Measurements from ENCODE around the gene NXN. TPM values are rescaled to one million over a fixed set of nuclear protein-coding genes. Genes with fewer than 3 reads are reported as not detected.

NXN gene
- polyA plus RNA-seq, 3 donors: not detected

DNA sequence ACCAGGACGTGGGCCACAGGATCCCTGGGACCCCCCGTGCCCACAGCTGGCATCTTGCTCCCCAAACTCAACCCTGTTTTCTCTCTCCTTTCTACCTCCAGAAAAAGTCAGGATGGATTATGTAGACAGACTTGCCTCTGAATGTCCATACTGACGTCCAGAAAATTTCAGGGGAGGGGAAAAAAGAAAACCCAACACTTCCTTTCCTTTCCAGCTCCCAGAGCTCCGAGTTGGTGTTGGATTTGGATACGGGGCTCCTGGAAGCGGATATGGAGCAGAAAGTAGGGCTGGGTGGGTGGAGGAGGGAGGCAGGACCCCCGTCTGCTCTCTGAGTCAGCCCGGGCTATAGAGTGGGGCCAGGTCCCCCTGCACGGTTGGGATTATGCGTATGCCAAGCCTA, 127.2 kb downstream of the NXN start:
- peaks cover 0 to 2% (median 0%) of the 10 kb centered on the region in 7 donors for H3K9me3 Mint-ChIP-seq
- no peaks in the 10 kb centered on the region for H3K4me1 Mint-ChIP-seq
- H3K27me3 ChIP-seq (ENCODE audit: control insufficient read depth in 2 of 2, insufficient read depth in 2 of 2, low read length in 2 of 2): peaks cover 2 to 11% of the 10 kb centered on the region in 2 donors
- peaks cover 18 to 37% (median 21%) of the 10 kb centered on the region in 3 donors for H3K27me3 Mint-ChIP-seq (ENCODE audit: low read depth in 3 of 3)
- WGBS (ENCODE audit: insufficient coverage): 87% methylated on average over 3 of the region's 10 CpGs
- H2AFZ ChIP-seq (ENCODE audit: insufficient read depth, low read depth, low read length, poor library complexity, severe bottlenecking): no peak overlapping the region
- no peaks in the 10 kb centered on the region for H4K20me1 ChIP-seq (ENCODE audit: insufficient read depth, low read length)
- TF ChIP-seq, protein P1, sequence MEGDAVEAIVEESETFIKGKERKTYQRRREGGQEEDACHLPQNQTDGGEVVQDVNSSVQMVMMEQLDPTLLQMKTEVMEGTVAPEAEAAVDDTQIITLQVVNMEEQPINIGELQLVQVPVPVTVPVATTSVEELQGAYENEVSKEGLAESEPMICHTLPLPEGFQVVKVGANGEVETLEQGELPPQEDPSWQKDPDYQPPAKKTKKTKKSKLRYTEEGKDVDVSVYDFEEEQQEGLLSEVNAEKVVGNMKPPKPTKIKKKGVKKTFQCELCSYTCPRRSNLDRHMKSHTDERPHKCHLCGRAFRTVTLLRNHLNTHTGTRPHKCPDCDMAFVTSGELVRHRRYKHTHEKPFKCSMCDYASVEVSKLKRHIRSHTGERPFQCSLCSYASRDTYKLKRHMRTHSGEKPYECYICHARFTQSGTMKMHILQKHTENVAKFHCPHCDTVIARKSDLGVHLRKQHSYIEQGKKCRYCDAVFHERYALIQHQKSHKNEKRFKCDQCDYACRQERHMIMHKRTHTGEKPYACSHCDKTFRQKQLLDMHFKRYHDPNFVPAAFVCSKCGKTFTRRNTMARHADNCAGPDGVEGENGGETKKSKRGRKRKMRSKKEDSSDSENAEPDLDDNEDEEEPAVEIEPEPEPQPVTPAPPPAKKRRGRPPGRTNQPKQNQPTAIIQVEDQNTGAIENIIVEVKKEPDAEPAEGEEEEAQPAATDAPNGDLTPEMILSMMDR (IDR thresholded peaks at IDR 0.05): no peak
- H3K27ac Mint-ChIP-seq: no peak overlapping the region
- H3K36me3 ChIP-seq (replicated peaks in 1 of 2; ENCODE audit: control insufficient read depth in 1 of 2, insufficient read depth in 2 of 2, low read length in 2 of 2): no peaks in the 10 kb centered on the region
- H3K9me3 ChIP-seq (replicated peaks in 1 of 2; ENCODE audit: control insufficient read depth in 1 of 2, insufficient read depth in 1 of 2, low read length in 2 of 2): peaks cover 0 to 1% of the 10 kb centered on the region in 2 donors
- H3K27ac ChIP-seq (ENCODE audit: low read depth in 1 of 2, low read length in 2 of 2): no peak overlapping the region
- no peaks in the 10 kb centered on the region for H3K4me1 ChIP-seq (ENCODE audit: control insufficient read depth in 1 of 2, insufficient read depth in 2 of 2, low read length in 2 of 2)
- no peak for DNase-seq
- no peak overlapping the region for H3K9ac ChIP-seq (ENCODE audit: insufficient read depth, low read length, poor library complexity, severe bottlenecking)
- H3K79me2 ChIP-seq (ENCODE audit: insufficient read depth, low read length): no peaks in the 10 kb centered on the region
- intact Hi-C loops (cut with micrococcal nuclease): no loop called here
- H3K36me3 Mint-ChIP-seq: no peaks in the 10 kb centered on the region
- H3K4me3 ChIP-seq (replicated peaks in 1 of 3; ENCODE audit: low read depth in 2 of 3, low read length in 3 of 3): no peak overlapping the region
- H3K4me3 Mint-ChIP-seq: no peak overlapping the region
- no peak overlapping the region for H3K4me2 ChIP-seq (replicated peaks; ENCODE audit: extremely low read depth, low read length, poor library complexity, severe bottlenecking)

DNA sequence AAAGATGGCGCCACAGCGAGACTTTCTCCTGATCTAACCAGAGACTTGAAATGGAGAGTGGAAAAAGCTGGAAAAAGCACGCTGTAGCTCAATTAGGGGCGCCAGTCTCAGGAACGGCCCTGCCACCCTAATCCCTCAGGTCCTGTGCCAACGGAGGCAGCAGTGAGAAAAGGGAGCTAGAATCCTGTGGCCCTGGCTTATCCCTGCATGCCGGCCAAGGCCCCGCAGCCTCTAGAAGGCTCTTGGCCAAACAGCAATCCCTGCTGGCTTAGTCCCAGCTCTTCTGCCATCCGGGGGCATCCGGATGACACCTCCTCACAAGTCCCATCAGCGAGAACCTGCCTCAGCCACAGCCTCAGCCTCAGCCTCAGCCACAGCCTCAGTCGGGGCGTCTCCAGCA, 127.7 kb downstream of the NXN start:
- no peak overlapping the region for H2AFZ ChIP-seq (ENCODE audit: insufficient read depth, low read depth, low read length, poor library complexity, severe bottlenecking)
- peaks cover 5 to 15% of the 10 kb centered on the region in 2 donors for H3K27me3 ChIP-seq (ENCODE audit: control insufficient read depth in 2 of 2, insufficient read depth in 2 of 2, low read length in 2 of 2)
- TF ChIP-seq, protein P1 (IDR thresholded peaks at IDR 0.05): no peak
- intact Hi-C loops (cut with micrococcal nuclease): no loop called here
- H3K27ac Mint-ChIP-seq: no peak overlapping the region
- no peak overlapping the region for H3K4me3 Mint-ChIP-seq
- H3K27me3 Mint-ChIP-seq (ENCODE audit: low read depth in 3 of 3): peaks cover 18 to 40% (median 26%) of the 10 kb centered on the region in 3 donors
- no peaks in the 10 kb centered on the region for H3K79me2 ChIP-seq (ENCODE audit: insufficient read depth, low read length)
- H3K9me3 ChIP-seq (replicated peaks in 1 of 2; ENCODE audit: control insufficient read depth in 1 of 2, insufficient read depth in 1 of 2, low read length in 2 of 2): peaks cover 0 to 3% of the 10 kb centered on the region in 2 donors
- H3K4me3 ChIP-seq (replicated peaks in 1 of 3; ENCODE audit: low read depth in 2 of 3, low read length in 3 of 3): no peak overlapping the region
- no peaks in the 10 kb centered on the region for H3K36me3 ChIP-seq (replicated peaks in 1 of 2; ENCODE audit: control insufficient read depth in 1 of 2, insufficient read depth in 2 of 2, low read length in 2 of 2)
- no peak overlapping the region for H3K27ac ChIP-seq (ENCODE audit: low read depth in 1 of 2, low read length in 2 of 2)
- H3K4me1 ChIP-seq (ENCODE audit: control insufficient read depth in 1 of 2, insufficient read depth in 2 of 2, low read length in 2 of 2): no peaks in the 10 kb centered on the region
- H3K9me3 Mint-ChIP-seq: peaks cover 0 to 3% (median 0%) of the 10 kb centered on the region in 7 donors
- no peaks in the 10 kb centered on the region for H4K20me1 ChIP-seq (ENCODE audit: insufficient read depth, low read length)
- no peak overlapping the region for H3K4me2 ChIP-seq (replicated peaks; ENCODE audit: extremely low read depth, low read length, poor library complexity, severe bottlenecking)
- WGBS (ENCODE audit: insufficient coverage): 96% methylated on average over 12 of the region's 13 CpGs
- DNase-seq: no peak
- H3K36me3 Mint-ChIP-seq: no peaks in the 10 kb centered on the region
- H3K4me1 Mint-ChIP-seq: peaks cover 4% of the 10 kb centered on the region
- no peak overlapping the region for H3K9ac ChIP-seq (ENCODE audit: insufficient read depth, low read length, poor library complexity, severe bottlenecking)
